ENCODE results near the gene PARD3B.
"Not testable (repeated sequence)": the region's sequence is repeated elsewhere in the genome, so short reads cannot be mapped to it uniquely, and the experiment has no call there.

PARD3B gene

DNA sequence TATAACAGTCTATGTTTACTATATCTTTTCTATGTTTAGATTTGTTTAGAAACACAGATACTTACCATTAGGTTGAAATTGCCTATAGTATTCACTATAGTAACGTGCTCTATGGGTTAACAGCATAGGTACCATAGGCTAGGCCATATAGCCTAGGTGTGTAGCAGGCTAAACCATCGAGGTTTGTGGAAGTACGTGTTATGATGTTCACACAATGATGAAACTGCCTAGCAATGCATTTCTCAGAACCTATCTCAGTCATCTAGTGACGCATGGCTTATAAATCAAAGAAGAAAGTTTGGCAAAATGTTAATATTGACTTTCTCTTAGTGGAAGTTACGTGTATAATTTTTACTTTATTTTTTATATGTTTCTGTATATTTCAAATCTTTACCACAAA is 670.8 kb downstream of the PARD3B start:
- no peak overlapping the region for H3K4me3 ChIP-seq (ENCODE audit: low read depth, low read length)
- TF ChIP-seq POLR2A (IDR thresholded peaks at IDR 0.05; ENCODE audit: extremely low read depth, insufficient read length), result no peak
- TF ChIP-seq, protein P1, sequence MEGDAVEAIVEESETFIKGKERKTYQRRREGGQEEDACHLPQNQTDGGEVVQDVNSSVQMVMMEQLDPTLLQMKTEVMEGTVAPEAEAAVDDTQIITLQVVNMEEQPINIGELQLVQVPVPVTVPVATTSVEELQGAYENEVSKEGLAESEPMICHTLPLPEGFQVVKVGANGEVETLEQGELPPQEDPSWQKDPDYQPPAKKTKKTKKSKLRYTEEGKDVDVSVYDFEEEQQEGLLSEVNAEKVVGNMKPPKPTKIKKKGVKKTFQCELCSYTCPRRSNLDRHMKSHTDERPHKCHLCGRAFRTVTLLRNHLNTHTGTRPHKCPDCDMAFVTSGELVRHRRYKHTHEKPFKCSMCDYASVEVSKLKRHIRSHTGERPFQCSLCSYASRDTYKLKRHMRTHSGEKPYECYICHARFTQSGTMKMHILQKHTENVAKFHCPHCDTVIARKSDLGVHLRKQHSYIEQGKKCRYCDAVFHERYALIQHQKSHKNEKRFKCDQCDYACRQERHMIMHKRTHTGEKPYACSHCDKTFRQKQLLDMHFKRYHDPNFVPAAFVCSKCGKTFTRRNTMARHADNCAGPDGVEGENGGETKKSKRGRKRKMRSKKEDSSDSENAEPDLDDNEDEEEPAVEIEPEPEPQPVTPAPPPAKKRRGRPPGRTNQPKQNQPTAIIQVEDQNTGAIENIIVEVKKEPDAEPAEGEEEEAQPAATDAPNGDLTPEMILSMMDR (IDR thresholded peaks at IDR 0.05; ENCODE audit: low read depth, low read length), result no peak
- no peak for TF ChIP-seq MYC (IDR thresholded peaks at IDR 0.05; ENCODE audit: low read depth, low read length)
- no peak for TF ChIP-seq MAX (IDR thresholded peaks at IDR 0.05; ENCODE audit: low read depth, low read length)
- no peak for DNase-seq (ENCODE audit: low read depth)

GRCh38 chr2:205216580-205216979 is 671.3 kb downstream of the PARD3B start:
- no peak overlapping the region for H3K4me3 ChIP-seq (ENCODE audit: low read depth, low read length)
- no peak for DNase-seq (ENCODE audit: low read depth)
- TF ChIP-seq, protein P1 (IDR thresholded peaks at IDR 0.05; ENCODE audit: low read depth, low read length), result no peak
- TF ChIP-seq POLR2A (IDR thresholded peaks at IDR 0.05; ENCODE audit: extremely low read depth, insufficient read length), result no peak
- no peak for TF ChIP-seq MYC (IDR thresholded peaks at IDR 0.05; ENCODE audit: low read depth, low read length)
- no peak for TF ChIP-seq MAX (IDR thresholded peaks at IDR 0.05; ENCODE audit: low read depth, low read length)

DNA sequence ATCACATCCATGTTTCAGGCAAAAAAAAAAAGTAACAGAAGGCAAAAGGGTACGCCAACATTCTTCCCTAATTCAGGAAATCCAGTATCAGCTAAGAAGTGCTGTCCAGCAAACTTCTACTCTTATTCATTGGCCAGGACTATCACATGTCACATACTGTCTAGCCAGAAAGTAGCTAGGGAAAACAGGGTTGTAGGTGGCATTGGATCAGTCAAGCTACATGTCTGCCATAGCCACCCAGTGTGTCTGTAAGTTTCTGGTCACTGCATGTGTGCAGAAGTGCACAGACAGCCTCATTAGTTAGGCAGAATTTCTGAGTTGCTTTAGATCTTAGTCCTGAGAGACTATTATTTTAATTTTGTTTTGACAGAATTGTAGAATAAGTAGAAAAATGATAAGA is 671.7 kb downstream of the PARD3B start:
- H3K4me3 ChIP-seq (ENCODE audit: low read depth, low read length), result no peak overlapping the region
- TF ChIP-seq MYC (IDR thresholded peaks at IDR 0.05; ENCODE audit: low read depth, low read length) (no peak), POLR2A (IDR thresholded peaks at IDR 0.05; ENCODE audit: extremely low read depth, insufficient read length) (no peak), MAX (IDR thresholded peaks at IDR 0.05; ENCODE audit: low read depth, low read length) (no peak)
- TF ChIP-seq, protein P1 (IDR thresholded peaks at IDR 0.05; ENCODE audit: low read depth, low read length), result no peak
- DNase-seq (ENCODE audit: low read depth), result no peak

DNA sequence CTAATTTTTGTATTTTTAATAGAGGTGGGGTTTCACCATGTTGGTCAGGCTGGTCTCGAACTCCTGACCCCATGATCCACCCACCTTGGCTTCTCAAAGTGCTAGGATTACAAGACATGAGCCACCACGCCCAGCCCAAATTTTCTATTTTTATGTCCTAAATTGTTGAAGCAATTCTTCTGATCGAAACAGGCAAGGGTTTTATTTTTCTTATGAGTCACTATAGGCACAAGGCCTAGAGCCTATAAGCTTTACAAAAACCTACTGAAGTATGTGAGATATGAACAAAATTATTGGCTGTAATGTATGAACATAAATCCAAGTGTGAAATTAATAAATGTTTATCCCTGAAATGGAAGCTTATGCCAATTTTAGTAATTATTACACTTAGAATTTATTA is 672.8 kb downstream of the PARD3B start:
- no peak for TF ChIP-seq MYC (IDR thresholded peaks at IDR 0.05; ENCODE audit: low read depth, low read length)
- no peak for DNase-seq (ENCODE audit: low read depth)
- H3K4me3 ChIP-seq (ENCODE audit: low read depth, low read length), result no peak overlapping the region

DNA sequence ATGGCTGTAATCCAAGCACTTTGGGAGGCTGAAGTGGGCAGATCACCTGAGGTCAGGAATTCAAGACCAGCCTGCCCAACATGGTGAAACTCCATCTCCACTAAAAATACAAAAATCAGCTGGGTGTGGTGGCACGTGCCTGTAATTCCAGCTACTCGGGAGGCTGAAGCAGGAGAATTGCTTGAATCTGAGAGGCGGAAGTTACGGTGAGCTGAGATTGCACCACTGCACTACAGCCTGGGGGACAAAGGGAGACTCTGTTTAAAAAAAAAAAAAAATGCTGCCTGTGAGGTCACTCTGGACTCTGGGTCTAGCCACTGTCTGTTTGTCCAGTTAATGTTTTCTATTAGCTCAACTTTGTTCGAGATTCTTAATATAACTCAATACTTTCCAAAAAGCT is 673.5 kb downstream of the PARD3B start:
- not testable (repeated sequence) for DNase-seq (ENCODE audit: low read depth); H3K4me3 ChIP-seq (ENCODE audit: low read depth, low read length)

DNA sequence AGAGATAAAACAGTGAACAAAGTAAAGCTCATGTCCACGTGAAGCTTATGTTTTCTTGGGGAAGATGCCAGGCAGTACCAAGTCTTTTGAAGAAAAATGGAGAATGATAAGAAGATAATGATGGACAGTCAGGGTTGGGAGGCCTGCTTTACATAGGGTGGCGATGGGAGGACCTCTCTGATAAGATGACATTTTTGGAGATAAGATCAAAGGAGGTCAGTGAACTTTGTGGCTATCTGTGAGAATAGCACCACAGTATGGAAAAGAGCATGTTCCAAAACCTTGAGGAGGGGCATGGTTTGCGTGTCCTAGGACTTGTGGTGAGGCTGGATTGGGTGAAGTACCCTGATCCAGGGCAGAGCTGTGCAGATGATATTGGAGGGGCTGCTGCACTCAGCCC is 675.3 kb downstream of the PARD3B start:
- no peak overlapping the region for H3K4me3 ChIP-seq (ENCODE audit: low read depth, low read length)
- TF ChIP-seq, protein P1 (IDR thresholded peaks at IDR 0.05; ENCODE audit: low read depth, low read length), result no peak
- TF ChIP-seq MAX (IDR thresholded peaks at IDR 0.05; ENCODE audit: low read depth, low read length) (no peak), POLR2A (IDR thresholded peaks at IDR 0.05; ENCODE audit: extremely low read depth, insufficient read length) (no peak), MYC (IDR thresholded peaks at IDR 0.05; ENCODE audit: low read depth, low read length) (no peak)
- no peak for DNase-seq (ENCODE audit: low read depth)

GRCh38 chr2:205232086-205232485 is 686.8 kb downstream of the PARD3B start:
- DNase-seq (ENCODE audit: low read depth), result no peak
- TF ChIP-seq MAX (IDR thresholded peaks at IDR 0.05; ENCODE audit: low read depth, low read length) (no peak), MYC (IDR thresholded peaks at IDR 0.05; ENCODE audit: low read depth, low read length) (no peak), POLR2A (IDR thresholded peaks at IDR 0.05; ENCODE audit: extremely low read depth, insufficient read length) (no peak)
- TF ChIP-seq, protein P1 (IDR thresholded peaks at IDR 0.05; ENCODE audit: low read depth, low read length), result no peak
- H3K4me3 ChIP-seq (ENCODE audit: low read depth, low read length), result no peak overlapping the region
